Activated B cell treated with CpG ODN at 0.5 μM for 24 hours (primary cell): ENCODE data around the gene CBS. TPM values are rescaled to one million over a fixed set of nuclear protein-coding genes. Genes with fewer than 3 reads are reported as not detected.
"Not testable (repeated sequence)": the region's sequence is repeated elsewhere in the genome, so short reads cannot be mapped to it uniquely, and the experiment has no call there.

ENCODE experiments used
- ATAC-seq: fragments of 200-7000 bp; cut with Tn5 transposase; one replicate; pipeline ENCODE4 v1.10.0; 2021; ENCODE audit warnings: low read depth, mild to moderate bottlenecking, moderate library complexity
- CTCF ChIA-PET: fragments of 350-600 bp; sonication (Branson Sonifier 250); formaldehyde crosslinking; loops from one replicate; lab custom pipeline; 2021; ENCODE audit warnings: antibody characterized with exemption; lab: Charles Lee
- POLR2A ChIA-PET: fragments of 350-600 bp; sonication (Branson Sonifier 250); formaldehyde crosslinking; loops from one replicate; lab custom pipeline; 2021; ENCODE audit warnings: antibody characterized with exemption; lab: Charles Lee
- DNase-seq: peaks from one replicate; pipeline ENCODE4 v3.0.0; 2022
- H3K27ac Mint-ChIP-seq: one replicate; pipeline ENCODE4 v1.8.0; 2020; ENCODE audit warnings: mixed read lengths
- H3K27me3 Mint-ChIP-seq: one replicate; pipeline ENCODE4 v1.8.0; 2021; ENCODE audit warnings: mixed read lengths
- H3K36me3 Mint-ChIP-seq: one replicate; pipeline ENCODE4 v1.8.0; 2021; ENCODE audit warnings: low read depth, mixed read lengths
- H3K4me1 Mint-ChIP-seq: one replicate; pipeline ENCODE4 v1.8.0; 2021; ENCODE audit warnings: mixed read lengths
- H3K4me3 Mint-ChIP-seq: one replicate; pipeline ENCODE4 v1.8.0; 2020; ENCODE audit warnings: mild to moderate bottlenecking, mixed read lengths
- H3K9me3 Mint-ChIP-seq: one replicate; pipeline ENCODE4 v1.8.0; 2020; ENCODE audit warnings: mixed read lengths
- intact Hi-C: fragments of 100-400 bp; cut with micrococcal nuclease; formaldehyde crosslinking; loops from one replicate; pipeline ENCODE4 v1.15.1; 2024
- total RNA-seq: library from RNA; stranded (reverse); gene quantifications from 2 replicates; pipeline ENCODE4 v1.2.3, GENCODE V29; 2022

Gene CBS
- total RNA-seq, 1 donor from 2014 or later, result 22.3 TPM

GRCh38 chr21:43091979-43092614 lies 16.5 kb upstream of the CBS start:
- H3K36me3 Mint-ChIP-seq, CTCF ChIA-PET, H3K27ac Mint-ChIP-seq, intact Hi-C loops, DNase-seq, H3K4me1 Mint-ChIP-seq, POLR2A ChIA-PET, H3K9me3 Mint-ChIP-seq, H3K27me3 Mint-ChIP-seq, ATAC-seq, H3K4me3 Mint-ChIP-seq: not testable (repeated sequence)

- H3K4me3 Mint-ChIP-seq, H3K36me3 Mint-ChIP-seq, H3K9me3 Mint-ChIP-seq, ATAC-seq, H3K4me1 Mint-ChIP-seq, CTCF ChIA-PET, DNase-seq, H3K27ac Mint-ChIP-seq, POLR2A ChIA-PET, intact Hi-C loops, H3K27me3 Mint-ChIP-seq: not testable (repeated sequence)
Measured at GRCh38 chr21:43090947-43091346, 15.3 kb upstream of the CBS start.

DNA sequence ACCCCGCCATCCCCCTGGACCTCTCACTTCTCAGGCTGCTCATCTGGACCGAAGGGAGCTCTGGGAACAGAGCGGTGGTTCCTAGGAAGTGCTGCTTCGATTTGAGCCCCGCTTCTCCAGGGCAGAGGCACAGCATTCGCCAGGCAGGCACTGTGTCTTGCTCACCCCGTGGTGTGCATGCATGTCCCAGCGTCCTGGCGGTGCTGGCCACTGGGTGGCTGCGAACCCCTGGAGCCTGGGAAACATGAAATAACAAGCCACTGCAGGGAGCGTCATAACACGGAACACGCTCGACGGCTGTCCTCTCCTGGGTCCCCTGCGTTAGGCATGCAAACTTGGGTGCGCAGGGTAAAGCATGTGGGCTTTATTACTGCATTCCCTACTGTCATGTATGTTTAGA lies 13.8 kb upstream of the CBS start:
- H3K9me3 Mint-ChIP-seq, H3K4me3 Mint-ChIP-seq, intact Hi-C loops, H3K27me3 Mint-ChIP-seq, H3K27ac Mint-ChIP-seq, ATAC-seq, H3K4me1 Mint-ChIP-seq, POLR2A ChIA-PET, H3K36me3 Mint-ChIP-seq, CTCF ChIA-PET, DNase-seq: not testable (repeated sequence)

- POLR2A ChIA-PET, H3K4me1 Mint-ChIP-seq, intact Hi-C loops, ATAC-seq, H3K4me3 Mint-ChIP-seq, H3K36me3 Mint-ChIP-seq, H3K9me3 Mint-ChIP-seq, CTCF ChIA-PET, DNase-seq, H3K27ac Mint-ChIP-seq, H3K27me3 Mint-ChIP-seq: not testable (repeated sequence)
Measured at GRCh38 chr21:43082587-43083300, 7.1 kb upstream of the CBS start.

- ATAC-seq, result peak; percentile 45
- not testable (repeated sequence) for H3K27me3 Mint-ChIP-seq, H3K36me3 Mint-ChIP-seq
Measured at GRCh38 chr21:43076643-43077042, 1.0 kb upstream of the CBS start.

GRCh38 chr21:43076023-43076637 lies 495 bp upstream of the CBS start:
- H3K27me3 Mint-ChIP-seq, H3K27ac Mint-ChIP-seq, DNase-seq, H3K9me3 Mint-ChIP-seq, intact Hi-C loops, POLR2A ChIA-PET, CTCF ChIA-PET, H3K4me1 Mint-ChIP-seq, H3K4me3 Mint-ChIP-seq, H3K36me3 Mint-ChIP-seq: not testable (repeated sequence)
- peak; percentile 40 for ATAC-seq

More at GRCh38 chr21:43076643-43077042, 1.0 kb upstream of the CBS start:
- H3K4me3 Mint-ChIP-seq, H3K9me3 Mint-ChIP-seq, H3K27ac Mint-ChIP-seq, POLR2A ChIA-PET, H3K4me1 Mint-ChIP-seq, CTCF ChIA-PET, intact Hi-C loops, DNase-seq: not testable (repeated sequence)

- H3K27ac Mint-ChIP-seq, H3K9me3 Mint-ChIP-seq, CTCF ChIA-PET, H3K27me3 Mint-ChIP-seq, ATAC-seq, H3K4me3 Mint-ChIP-seq, intact Hi-C loops, H3K36me3 Mint-ChIP-seq, H3K4me1 Mint-ChIP-seq, POLR2A ChIA-PET, DNase-seq: not testable (repeated sequence)
Measured at GRCh38 chr21:43074401-43075169, 1.1 kb downstream of the CBS start.

DNA sequence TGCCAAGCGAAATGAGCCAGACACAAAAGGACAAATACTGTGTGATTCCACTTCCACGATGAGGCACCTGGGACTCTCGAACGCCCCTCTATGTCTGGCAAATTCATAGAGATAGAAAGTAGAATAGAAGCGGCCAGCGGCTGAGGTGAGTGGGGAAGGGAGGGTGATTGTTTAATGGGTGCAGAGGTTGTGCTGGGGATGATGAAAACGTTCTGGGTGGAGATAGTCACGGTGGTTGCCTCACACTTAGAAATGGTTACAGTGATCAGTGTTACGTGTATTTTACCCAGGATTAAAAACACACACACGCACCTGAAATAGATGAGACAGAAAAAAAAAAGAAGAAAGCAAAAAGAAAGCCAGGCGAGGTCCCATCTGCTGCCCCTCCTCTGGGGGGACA lies 2.9 kb downstream of the CBS start:
- intact Hi-C loops, H3K27me3 Mint-ChIP-seq, CTCF ChIA-PET, ATAC-seq, H3K4me3 Mint-ChIP-seq, H3K4me1 Mint-ChIP-seq, H3K9me3 Mint-ChIP-seq, DNase-seq, H3K27ac Mint-ChIP-seq, H3K36me3 Mint-ChIP-seq, POLR2A ChIA-PET: not testable (repeated sequence)

GRCh38 chr21:43069682-43070081 lies 6.0 kb downstream of the CBS start:
- H3K4me1 Mint-ChIP-seq, intact Hi-C loops, H3K4me3 Mint-ChIP-seq, ATAC-seq, H3K27ac Mint-ChIP-seq, DNase-seq, H3K36me3 Mint-ChIP-seq, POLR2A ChIA-PET, H3K27me3 Mint-ChIP-seq, H3K9me3 Mint-ChIP-seq, CTCF ChIA-PET: not testable (repeated sequence)

- H3K36me3 Mint-ChIP-seq, POLR2A ChIA-PET, H3K27ac Mint-ChIP-seq, DNase-seq, H3K4me3 Mint-ChIP-seq, intact Hi-C loops, CTCF ChIA-PET, H3K27me3 Mint-ChIP-seq, H3K4me1 Mint-ChIP-seq, H3K9me3 Mint-ChIP-seq, ATAC-seq: not testable (repeated sequence)
Measured at GRCh38 chr21:43068065-43068464, 7.6 kb downstream of the CBS start.

DNA sequence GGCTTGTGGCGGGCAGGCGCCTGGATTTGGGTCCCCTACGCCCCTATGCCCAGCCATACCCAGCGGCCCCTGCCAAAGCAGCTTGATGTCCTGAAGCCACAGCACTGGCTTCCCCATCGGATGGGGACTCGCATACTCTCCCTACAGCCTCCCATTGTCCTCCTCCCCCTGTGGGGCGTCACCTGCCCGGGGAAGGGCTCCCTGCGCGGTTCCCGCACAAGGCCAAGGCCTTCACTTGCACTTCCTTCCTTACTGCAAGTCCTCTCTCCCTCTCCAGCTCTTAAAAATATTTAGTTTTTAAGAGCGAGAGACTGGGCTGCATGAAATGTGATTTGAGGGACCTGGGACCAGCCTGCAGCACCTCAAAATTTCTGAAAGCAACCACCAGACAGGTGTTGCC lies 8.9 kb downstream of the CBS start:
- intact Hi-C loops, H3K36me3 Mint-ChIP-seq, H3K9me3 Mint-ChIP-seq, POLR2A ChIA-PET, H3K27ac Mint-ChIP-seq, ATAC-seq, H3K4me3 Mint-ChIP-seq, DNase-seq, CTCF ChIA-PET, H3K4me1 Mint-ChIP-seq, H3K27me3 Mint-ChIP-seq: not testable (repeated sequence)
